ENCODE measurements around the gene CRYBG3. TPM values are rescaled to one million over a fixed set of nuclear protein-coding genes. Genes with fewer than 3 reads are reported as not detected.

Gene CRYBG3
- total and polyA plus RNA-seq, 2 experiments from 2014 or later = 4.3 to 16.9 TPM

DNA sequence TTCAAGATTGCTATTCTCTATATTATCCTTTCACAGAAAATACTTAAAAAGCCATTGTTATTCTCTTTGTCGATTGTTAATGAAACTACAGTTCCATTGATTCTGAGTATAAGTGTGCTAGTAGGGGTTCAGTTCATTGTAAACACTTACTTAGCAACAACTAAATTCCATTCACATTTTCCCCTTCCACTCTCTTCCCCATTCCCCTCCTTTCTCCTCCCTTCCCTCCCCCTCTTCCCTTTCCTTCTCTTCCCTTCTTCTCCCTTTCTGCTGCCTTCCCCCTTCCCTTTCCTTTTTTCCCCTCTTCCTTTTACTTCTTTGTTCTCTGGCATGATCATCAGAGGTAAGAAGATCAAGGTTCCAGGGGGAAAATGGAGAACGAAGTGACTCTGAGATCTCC lies 171.7 kb downstream of the CRYBG3 start:
- WGBS, 2 experiments (ENCODE audit: low coverage in 1 of 2, low lambda C conversion rate in 2 of 2, missing lambda C conversion rate in 2 of 2) = 40 to 44% methylated on average over 2 of the region's 2 CpGs
- H3K27ac ChIP-seq = no peak overlapping the region
- TF ChIP-seq EZH2 (IDR thresholded peaks at IDR 0.05; ENCODE audit: insufficient read depth, poor library complexity, severe bottlenecking) (no peak), EZH2phosphoT487 (IDR thresholded peaks at IDR 0.05; ENCODE audit: insufficient read depth, low read depth) (no peak)
- no peak overlapping the region for H2AFZ ChIP-seq
- DNase-seq = no peak
- H3K36me3 ChIP-seq (ENCODE audit: low read depth) = no peaks in the 10 kb centered on the region
- no peak overlapping the region for H3K4me3 ChIP-seq
- no peaks in the 10 kb centered on the region for H3F3A ChIP-seq (ENCODE audit: insufficient read depth)
- no peaks in the 10 kb centered on the region for H3K4me1 ChIP-seq (ENCODE audit: insufficient read depth)
- H3K27me3 ChIP-seq (replicated peaks; ENCODE audit: insufficient read depth) = no peaks in the 10 kb centered on the region; the same call in 1 of the 2 replicates
- H3K4me2 ChIP-seq (ENCODE audit: unreplicated experiment) = no peak overlapping the region
- no peaks in the 10 kb centered on the region for H4K20me1 ChIP-seq (ENCODE audit: insufficient read depth)
- H3K9ac ChIP-seq = no peak overlapping the region
- no peaks in the 10 kb centered on the region for H3K79me2 ChIP-seq (ENCODE audit: insufficient read depth)
- in situ Hi-C loops (cut with MboI) = no loop called here
- no peaks in the 10 kb centered on the region for H3K9me2 ChIP-seq (ENCODE audit: insufficient read depth)
- H3K9me3 ChIP-seq (ENCODE audit: low read depth) = no peaks in the 10 kb centered on the region

DNA sequence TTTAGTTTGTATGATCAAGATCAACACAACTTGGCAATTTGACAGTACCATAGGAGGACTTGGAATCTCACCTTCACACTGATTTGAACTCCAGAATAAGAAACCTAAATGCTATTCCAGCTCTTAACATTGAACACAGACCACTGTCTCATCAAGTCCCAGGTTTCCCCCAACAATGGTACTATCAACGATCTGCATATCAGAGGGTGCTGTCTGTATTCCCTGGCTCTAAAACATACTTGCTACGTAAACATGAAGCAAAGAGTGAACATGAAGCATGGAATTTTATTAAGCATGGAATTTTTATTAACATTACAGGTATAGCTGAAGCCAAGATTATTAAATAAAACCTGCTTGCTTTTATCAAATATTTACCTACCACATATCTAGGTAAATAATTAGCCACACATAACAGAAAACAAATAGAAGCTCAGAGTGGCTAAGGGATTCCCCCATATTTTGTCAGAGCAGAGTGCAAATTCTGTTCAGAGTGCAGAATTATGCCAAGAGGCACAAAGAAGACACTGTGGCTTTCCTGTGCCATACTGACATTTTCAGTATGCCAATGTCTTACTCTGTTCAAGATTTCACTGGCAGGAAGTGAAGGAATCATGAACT lies 172.6 kb downstream of the CRYBG3 start:
- in situ Hi-C loops (cut with MboI) = no loop called here
- no peaks in the 10 kb centered on the region for H3F3A ChIP-seq (ENCODE audit: insufficient read depth)
- no peak overlapping the region for H3K4me3 ChIP-seq
- TF ChIP-seq EZH2phosphoT487 (IDR thresholded peaks at IDR 0.05; ENCODE audit: insufficient read depth, low read depth) (no peak), EZH2 (IDR thresholded peaks at IDR 0.05; ENCODE audit: insufficient read depth, poor library complexity, severe bottlenecking) (no peak)
- H2AFZ ChIP-seq = no peak overlapping the region
- no peaks in the 10 kb centered on the region; the same call in 1 of the 2 replicates for H3K27me3 ChIP-seq (replicated peaks; ENCODE audit: insufficient read depth)
- no peaks in the 10 kb centered on the region for H3K9me3 ChIP-seq (ENCODE audit: low read depth)
- no peak overlapping the region for H3K4me2 ChIP-seq (ENCODE audit: unreplicated experiment)
- no peak overlapping the region for H3K9ac ChIP-seq
- H4K20me1 ChIP-seq (ENCODE audit: insufficient read depth) = no peaks in the 10 kb centered on the region
- H3K36me3 ChIP-seq (ENCODE audit: low read depth) = no peaks in the 10 kb centered on the region
- WGBS, 2 experiments (ENCODE audit: low coverage in 1 of 2, low lambda C conversion rate in 2 of 2, missing lambda C conversion rate in 2 of 2) = 43 to 46% methylated on average over 2 of the region's 2 CpGs
- DNase-seq = no peak
- H3K27ac ChIP-seq = no peak overlapping the region
- no peaks in the 10 kb centered on the region for H3K79me2 ChIP-seq (ENCODE audit: insufficient read depth)
- H3K9me2 ChIP-seq (ENCODE audit: insufficient read depth) = no peaks in the 10 kb centered on the region
- H3K4me1 ChIP-seq (ENCODE audit: insufficient read depth) = no peaks in the 10 kb centered on the region

Other genes starting within 250 kb of the CRYBG3 start
- gene ARL6, start 57.3 kb upstream of the CRYBG3 start, total RNA-seq (2014; rRNA removed; shearing (Covaris generic)) = 8.1 and 8.2 TPM in 2 replicates
- 8.0 and 9.2 TPM in 2 replicates for gene ARL6, start 57.3 kb upstream of the CRYBG3 start, polyA plus RNA-seq (2016; fragmentation: Nextera tagmentation; extraction: Ambion mirVana)
- gene RIOX2, start 150.4 kb downstream of the CRYBG3 start, total RNA-seq (2014; rRNA removed; shearing (Covaris generic)) = 29.1 and 35.4 TPM in 2 replicates
- 34.0 and 36.4 TPM in 2 replicates for gene RIOX2, start 150.4 kb downstream of the CRYBG3 start, polyA plus RNA-seq (2016; fragmentation: Nextera tagmentation; extraction: Ambion mirVana)
- gene GABRR3, start 213.3 kb downstream of the CRYBG3 start, total RNA-seq (2014; rRNA removed; shearing (Covaris generic)) = not detected in 2 replicates
- not detected in 2 replicates for gene GABRR3, start 213.3 kb downstream of the CRYBG3 start, polyA plus RNA-seq (2016; fragmentation: Nextera tagmentation; extraction: Ambion mirVana)